ENCODE measurements around the gene MAGEB2.

GRCh38 chrX:30224536-30224935, 9.2 kb downstream of the MAGEB2 start:
- TF ChIP-seq, protein P1, sequence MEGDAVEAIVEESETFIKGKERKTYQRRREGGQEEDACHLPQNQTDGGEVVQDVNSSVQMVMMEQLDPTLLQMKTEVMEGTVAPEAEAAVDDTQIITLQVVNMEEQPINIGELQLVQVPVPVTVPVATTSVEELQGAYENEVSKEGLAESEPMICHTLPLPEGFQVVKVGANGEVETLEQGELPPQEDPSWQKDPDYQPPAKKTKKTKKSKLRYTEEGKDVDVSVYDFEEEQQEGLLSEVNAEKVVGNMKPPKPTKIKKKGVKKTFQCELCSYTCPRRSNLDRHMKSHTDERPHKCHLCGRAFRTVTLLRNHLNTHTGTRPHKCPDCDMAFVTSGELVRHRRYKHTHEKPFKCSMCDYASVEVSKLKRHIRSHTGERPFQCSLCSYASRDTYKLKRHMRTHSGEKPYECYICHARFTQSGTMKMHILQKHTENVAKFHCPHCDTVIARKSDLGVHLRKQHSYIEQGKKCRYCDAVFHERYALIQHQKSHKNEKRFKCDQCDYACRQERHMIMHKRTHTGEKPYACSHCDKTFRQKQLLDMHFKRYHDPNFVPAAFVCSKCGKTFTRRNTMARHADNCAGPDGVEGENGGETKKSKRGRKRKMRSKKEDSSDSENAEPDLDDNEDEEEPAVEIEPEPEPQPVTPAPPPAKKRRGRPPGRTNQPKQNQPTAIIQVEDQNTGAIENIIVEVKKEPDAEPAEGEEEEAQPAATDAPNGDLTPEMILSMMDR (IDR thresholded peaks at IDR 0.05; ENCODE audit: low read length), result no peak
- no peak for TF ChIP-seq EZH2 (IDR thresholded peaks at IDR 0.05; ENCODE audit: borderline replicate concordance, low read length)
